Brain microvascular endothelial cell (primary cell): ENCODE data around the gene DLG2.

Source experiments
- DNase-seq: peaks from one replicate; pipeline ENCODE4 v3.0.0-alpha.2; 2020
- H3K27ac ChIP-seq: fragments of 250-450 bp; sonication (Bioruptor Pico); 2 replicates; pipeline ENCODE4 v1.5.1; 2020; ENCODE audit warnings: mild to moderate bottlenecking, moderate library complexity
- H3K27me3 ChIP-seq: fragments of 250-450 bp; sonication (Bioruptor Pico); replicated peaks from 2 replicates; pipeline ENCODE4 v1.5.1; 2020; ENCODE audit warnings: mild to moderate bottlenecking
- H3K36me3 ChIP-seq: fragments of 250-450 bp; sonication (Bioruptor Pico); replicated peaks from 2 replicates; pipeline ENCODE4 v1.5.1; 2020; ENCODE audit warnings: mild to moderate bottlenecking
- H3K4me3 ChIP-seq: 2 replicates; pipeline ENCODE4 v1.5.1; 2011; ENCODE audit warnings: low read depth, mild to moderate bottlenecking, control low read depth, low read length, moderate library complexity
- CTCF ChIP-seq: IDR thresholded peaks from 2 replicates; pipeline ENCODE4 v1.5.1; 2011; ENCODE audit warnings: low read depth, mild to moderate bottlenecking, moderate library complexity, low read length, control low read depth, inconsistent platforms; ENCODE audit errors: missing control alignments
- in situ Hi-C: cut with HindIII; loops from 2 replicates; pipeline ENCODE4 v1.10.0; 2017; ENCODE audit warnings: low sequenced_read_pairs, low pct_ligation_motif_present

The DLG2 gene

GRCh38 chr11:83569134-83569805, 2057.9 kb downstream of the DLG2 start:
- Histone ChIP-seq H3K36me3 (no peaks in the 10 kb centered on the region), H3K4me3 (no peak overlapping the region), H3K27me3 (no peaks in the 10 kb centered on the region), H3K27ac (no peak overlapping the region)
- DNase-seq: no peak
- in situ Hi-C loops: no loop called here
- TF ChIP-seq CTCF: no peak

- Histone ChIP-seq H3K27ac (no peak overlapping the region), H3K4me3 (no peak overlapping the region), H3K36me3 (no peaks in the 10 kb centered on the region), H3K27me3 (no peaks in the 10 kb centered on the region)
- DNase-seq: no peak
- in situ Hi-C loops: no loop called here
- no peak for TF ChIP-seq CTCF
These were observed 2058.6 kb downstream of the DLG2 start for GRCh38 chr11:83568516-83568915.

- in situ Hi-C loops: no loop called here
- Histone ChIP-seq H3K36me3 (no peaks in the 10 kb centered on the region), H3K27ac (no peak overlapping the region), H3K27me3 (no peaks in the 10 kb centered on the region), H3K4me3 (no peak overlapping the region)
- no peak for TF ChIP-seq CTCF
- DNase-seq: peak; percentile 41
These were observed 2060.2 kb downstream of the DLG2 start for GRCh38 chr11:83566950-83567349.

GRCh38 chr11:83564870-83565269, 2062.3 kb downstream of the DLG2 start:
- no peak overlapping the region for H3K27ac ChIP-seq
- no peak for DNase-seq
- H3K27me3 ChIP-seq: no peaks in the 10 kb centered on the region
- no peak overlapping the region for H3K4me3 ChIP-seq
- no peaks in the 10 kb centered on the region for H3K36me3 ChIP-seq
- in situ Hi-C loops: no loop called here
- TF ChIP-seq CTCF: no peak

- Histone ChIP-seq H3K4me3 (no peak overlapping the region), H3K27me3 (no peaks in the 10 kb centered on the region), H3K36me3 (no peaks in the 10 kb centered on the region), H3K27ac (no peak overlapping the region)
- in situ Hi-C loops: no loop called here
- no peak for DNase-seq
- no peak for TF ChIP-seq CTCF
These were observed 2068.9 kb downstream of the DLG2 start for GRCh38 chr11:83558281-83558680.

GRCh38 chr11:83557653-83558052, 2069.5 kb downstream of the DLG2 start:
- Histone ChIP-seq H3K4me3 (no peak overlapping the region), H3K27me3 (no peaks in the 10 kb centered on the region), H3K36me3 (no peaks in the 10 kb centered on the region), H3K27ac (no peak overlapping the region)
- DNase-seq: no peak
- no peak for TF ChIP-seq CTCF
- in situ Hi-C loops: no loop called here
